ENCODE data around the gene PIN4. TPM values are rescaled to one million over a fixed set of nuclear protein-coding genes. Genes with fewer than 3 reads are reported as not detected.

Gene PIN4
- total RNA-seq (2021; ENCODE audit: unreplicated experiment) (11.5 TPM), Bru-seq, nascent RNA (percentile 57 among the genes with signal in this experiment), BruChase-seq, experiment 1, labeled RNA remaining after a 2-hour chase (percentile 50 among the genes with signal in this experiment), BruChase-seq, experiment 2, labeled RNA remaining after a 6-hour chase (percentile 50 among the genes with signal in this experiment)
- polyA plus RNA-seq (2012; ENCODE audit: insufficient read length), result 34.0 TPM
- long read RNA-seq, transcript PIN4-203 (4 exons, 1,321 nt), result major isoform, 33 of 61 reads
- long read RNA-seq, partial matches to known transcripts, result 20 of 61 reads
- long read RNA-seq, other reads (novel, unspliced or antisense), result 7 of 61 reads

DNA sequence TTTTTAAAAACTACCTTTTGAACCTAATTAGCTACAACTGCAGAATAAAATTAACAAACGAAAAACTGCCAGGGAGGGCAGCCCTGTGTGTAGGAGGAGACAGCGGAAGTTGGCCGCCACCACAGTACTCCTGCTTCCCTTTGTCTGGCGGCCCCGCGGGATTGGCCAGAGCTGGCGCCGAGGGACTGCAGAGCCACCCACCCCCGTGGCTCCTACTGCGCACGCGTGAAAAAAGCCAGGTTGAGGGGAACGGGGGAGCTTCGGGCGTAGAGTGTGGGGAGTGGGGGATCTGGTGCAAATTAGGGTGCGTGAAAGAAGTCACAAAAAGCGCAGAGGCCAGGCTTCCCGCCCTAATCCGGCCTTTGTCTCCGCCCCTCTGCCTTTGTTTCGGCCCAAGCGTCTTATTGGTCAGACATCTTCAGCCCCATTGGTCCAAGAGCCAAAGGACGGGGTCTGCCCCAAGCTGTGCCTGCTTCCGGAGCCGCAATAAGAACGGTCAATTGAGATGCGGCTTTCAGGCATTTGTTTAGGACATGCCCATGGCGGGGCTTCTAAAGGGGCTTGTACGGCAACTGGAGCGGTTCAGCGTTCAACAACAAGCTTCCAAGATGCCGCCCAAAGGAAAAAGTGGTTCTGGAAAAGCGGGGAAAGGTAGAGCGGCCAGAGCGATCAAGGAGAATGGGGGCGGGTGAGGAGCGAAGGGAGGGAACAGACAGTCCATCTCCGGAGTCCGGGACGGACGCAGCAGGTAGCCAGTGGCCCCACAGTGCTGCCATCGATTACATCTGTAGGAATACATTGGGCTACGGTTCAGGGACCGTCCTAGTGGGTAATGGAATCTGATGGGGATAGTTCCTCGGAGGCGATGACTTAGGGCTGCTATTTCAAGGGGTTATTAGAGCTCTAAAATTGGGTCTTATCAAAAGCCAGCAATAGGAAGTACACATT lies at the start of gene PIN4:
PIN4 (plus strand) TSS at position 580 of the 948 bp plus-strand sequence; CDS start at position 609, 29 bp downstream.
- DNase-seq (ENCODE audit: low read depth, low spot score) (peak; percentile 87), ATAC-seq (peak; percentile 99)
- POLR2A ChIA-PET, result interaction anchor here (0.6 kb wide), 2 partner anchors 50 to 1698 kb away, joined by 3 read pairs; no protein-coding TSS in a partner anchor
- Histone ChIP-seq H3K4me1 (ENCODE audit: control insufficient read depth, insufficient read depth, low read length) (peaks cover 8% of the 10 kb centered on the region; the same call in 1 of the 2 replicates), H3K9me3 (ENCODE audit: control insufficient read depth, insufficient read depth, low read depth, low read length) (no peaks in the 10 kb centered on the region), H3K27me3 (ENCODE audit: control insufficient read depth, insufficient read depth, low read length) (no peaks in the 10 kb centered on the region), H3K36me3 (ENCODE audit: control insufficient read depth, insufficient read depth, low read length) (no peaks in the 10 kb centered on the region), H3K4me3 (ENCODE audit: low read depth in 2 of 2, low read length in 2 of 2) (peak within 1 kb of the TSS; percentile 95 to 99), H3K27ac (ENCODE audit: low read length) (peak within 1 kb of the TSS; percentile 94)
- CTCF ChIA-PET, result interaction anchor here (0.5 kb wide), 1 partner anchor 124 kb away, joined by 4 read pairs; the partner anchor contains the start of gene CITED1
- in situ Hi-C loops (cut with HindIII; ENCODE audit: low pct_unique_long_range_greater_than_20kb, low sequenced_read_pairs), result no loop called here
- TF ChIP-seq, protein P1, sequence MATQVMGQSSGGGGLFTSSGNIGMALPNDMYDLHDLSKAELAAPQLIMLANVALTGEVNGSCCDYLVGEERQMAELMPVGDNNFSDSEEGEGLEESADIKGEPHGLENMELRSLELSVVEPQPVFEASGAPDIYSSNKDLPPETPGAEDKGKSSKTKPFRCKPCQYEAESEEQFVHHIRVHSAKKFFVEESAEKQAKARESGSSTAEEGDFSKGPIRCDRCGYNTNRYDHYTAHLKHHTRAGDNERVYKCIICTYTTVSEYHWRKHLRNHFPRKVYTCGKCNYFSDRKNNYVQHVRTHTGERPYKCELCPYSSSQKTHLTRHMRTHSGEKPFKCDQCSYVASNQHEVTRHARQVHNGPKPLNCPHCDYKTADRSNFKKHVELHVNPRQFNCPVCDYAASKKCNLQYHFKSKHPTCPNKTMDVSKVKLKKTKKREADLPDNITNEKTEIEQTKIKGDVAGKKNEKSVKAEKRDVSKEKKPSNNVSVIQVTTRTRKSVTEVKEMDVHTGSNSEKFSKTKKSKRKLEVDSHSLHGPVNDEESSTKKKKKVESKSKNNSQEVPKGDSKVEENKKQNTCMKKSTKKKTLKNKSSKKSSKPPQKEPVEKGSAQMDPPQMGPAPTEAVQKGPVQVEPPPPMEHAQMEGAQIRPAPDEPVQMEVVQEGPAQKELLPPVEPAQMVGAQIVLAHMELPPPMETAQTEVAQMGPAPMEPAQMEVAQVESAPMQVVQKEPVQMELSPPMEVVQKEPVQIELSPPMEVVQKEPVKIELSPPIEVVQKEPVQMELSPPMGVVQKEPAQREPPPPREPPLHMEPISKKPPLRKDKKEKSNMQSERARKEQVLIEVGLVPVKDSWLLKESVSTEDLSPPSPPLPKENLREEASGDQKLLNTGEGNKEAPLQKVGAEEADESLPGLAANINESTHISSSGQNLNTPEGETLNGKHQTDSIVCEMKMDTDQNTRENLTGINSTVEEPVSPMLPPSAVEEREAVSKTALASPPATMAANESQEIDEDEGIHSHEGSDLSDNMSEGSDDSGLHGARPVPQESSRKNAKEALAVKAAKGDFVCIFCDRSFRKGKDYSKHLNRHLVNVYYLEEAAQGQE (IDR thresholded peaks at IDR 0.05; ENCODE audit: insufficient read depth in 1 of 2, low read depth in 2 of 2, low read length in 1 of 2), result no peak
- TF ChIP-seq TCF7L2 (IDR thresholded peaks at IDR 0.05; ENCODE audit: low read depth, low read length), result peak; percentile 88
- TF ChIP-seq POLR2AphosphoS5 (IDR thresholded peaks at IDR 0.05; ENCODE audit: low read depth, low read length), result peak; percentile 23; the same call in 1 of the 2 replicates
- TF ChIP-seq, protein P2, sequence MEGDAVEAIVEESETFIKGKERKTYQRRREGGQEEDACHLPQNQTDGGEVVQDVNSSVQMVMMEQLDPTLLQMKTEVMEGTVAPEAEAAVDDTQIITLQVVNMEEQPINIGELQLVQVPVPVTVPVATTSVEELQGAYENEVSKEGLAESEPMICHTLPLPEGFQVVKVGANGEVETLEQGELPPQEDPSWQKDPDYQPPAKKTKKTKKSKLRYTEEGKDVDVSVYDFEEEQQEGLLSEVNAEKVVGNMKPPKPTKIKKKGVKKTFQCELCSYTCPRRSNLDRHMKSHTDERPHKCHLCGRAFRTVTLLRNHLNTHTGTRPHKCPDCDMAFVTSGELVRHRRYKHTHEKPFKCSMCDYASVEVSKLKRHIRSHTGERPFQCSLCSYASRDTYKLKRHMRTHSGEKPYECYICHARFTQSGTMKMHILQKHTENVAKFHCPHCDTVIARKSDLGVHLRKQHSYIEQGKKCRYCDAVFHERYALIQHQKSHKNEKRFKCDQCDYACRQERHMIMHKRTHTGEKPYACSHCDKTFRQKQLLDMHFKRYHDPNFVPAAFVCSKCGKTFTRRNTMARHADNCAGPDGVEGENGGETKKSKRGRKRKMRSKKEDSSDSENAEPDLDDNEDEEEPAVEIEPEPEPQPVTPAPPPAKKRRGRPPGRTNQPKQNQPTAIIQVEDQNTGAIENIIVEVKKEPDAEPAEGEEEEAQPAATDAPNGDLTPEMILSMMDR (IDR thresholded peaks at IDR 0.05), result no peak
- TF ChIP-seq SIN3A (IDR thresholded peaks at IDR 0.05; ENCODE audit: borderline replicate concordance, insufficient read depth, low read depth, low read length), result no peak
- intact Hi-C loops (cut with micrococcal nuclease; ENCODE audit: unreplicated experiment), result no loop called here
- BruUV-seq (replicated peaks), result no TSS peak

DNA sequence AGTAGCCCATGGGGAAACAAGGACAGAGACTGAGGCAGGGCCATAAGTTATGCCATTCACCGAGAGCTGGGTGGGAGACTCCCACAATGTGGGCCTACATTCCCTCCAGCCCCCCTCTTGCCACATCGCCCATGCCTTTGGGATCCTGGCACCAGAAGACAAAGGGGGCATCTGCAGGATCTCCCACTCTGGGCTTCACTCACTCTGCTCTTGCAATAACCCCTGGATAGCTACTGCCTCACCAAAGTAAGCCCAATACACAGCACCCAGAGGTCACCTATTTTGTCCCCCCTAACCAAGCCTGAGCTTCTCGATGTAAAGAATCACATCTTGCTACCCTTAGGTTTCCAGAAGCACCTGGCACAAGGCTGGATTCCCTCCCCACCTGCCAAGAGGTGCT lies 49.1 kb upstream of the PIN4 start:
- TF ChIP-seq SIN3A (IDR thresholded peaks at IDR 0.05; ENCODE audit: borderline replicate concordance, insufficient read depth, low read depth, low read length) (no peak), TCF7L2 (IDR thresholded peaks at IDR 0.05; ENCODE audit: low read depth, low read length) (no peak), POLR2AphosphoS5 (IDR thresholded peaks at IDR 0.05; ENCODE audit: low read depth, low read length) (no peak)
- TF ChIP-seq, protein P1 (IDR thresholded peaks at IDR 0.05; ENCODE audit: insufficient read depth in 1 of 2, low read depth in 2 of 2, low read length in 1 of 2), result no peak
- TF ChIP-seq, protein P2 (IDR thresholded peaks at IDR 0.05), result no peak
- BruUV-seq (replicated peaks), result no TSS peak
- ATAC-seq (no peak), DNase-seq (ENCODE audit: low read depth, low spot score) (no peak)
- intact Hi-C loops (cut with micrococcal nuclease; ENCODE audit: unreplicated experiment) (no loop called here), in situ Hi-C loops (cut with HindIII; ENCODE audit: low pct_unique_long_range_greater_than_20kb, low sequenced_read_pairs) (no loop called here)
- Histone ChIP-seq H3K4me1 (ENCODE audit: control insufficient read depth, insufficient read depth, low read length) (peaks cover 4% of the 10 kb centered on the region), H3K9me3 (ENCODE audit: control insufficient read depth, insufficient read depth, low read depth, low read length) (no peaks in the 10 kb centered on the region), H3K27ac (ENCODE audit: low read length) (no peak overlapping the region), H3K4me3 (ENCODE audit: low read depth in 2 of 2, low read length in 2 of 2) (peak overlapping the region; percentile 48 to 54), H3K27me3 (ENCODE audit: control insufficient read depth, insufficient read depth, low read length) (peaks cover 2% of the 10 kb centered on the region; the same call in 1 of the 2 replicates), H3K36me3 (ENCODE audit: control insufficient read depth, insufficient read depth, low read length) (no peaks in the 10 kb centered on the region)
- ChIA-PET CTCF (interaction anchor here (0.8 kb wide), 1 partner anchor 174 kb away, joined by 3 read pairs; no protein-coding TSS in a partner anchor), POLR2A (interaction anchor here (0.5 to 0.7 kb wide), 2 partner anchors 52 to 733 kb away, joined by 4 to 14 read pairs; no protein-coding TSS in a partner anchor)
